Adrenal gland (tissue), 5 donors: ENCODE data around the gene TPR.

Experiments
- CTCF ChIP-seq, 6 experiments: fragments of 450-650 bp in 4 of 6; fragments of 200-600 bp in 2 of 6; sonication (generic) in 1 of 6; IDR thresholded peaks; 1 replicate in 5 of 6; 2 replicates in 1 of 6; pipeline versions ENCODE4 v1.5.1 to v1.8.0; 2016 to 2021; ENCODE audit warnings: antibody characterized with exemption in 6 of 6, mild to moderate bottlenecking in 2 of 6, moderate library complexity in 1 of 6
- POLR2A ChIP-seq, 2 donors: fragments of 450-650 bp; IDR thresholded peaks; one replicate each; pipeline ENCODE4 v1.6.1; 2017; ENCODE audit warnings: antibody characterized with exemption in 2 of 2, mild to moderate bottlenecking in 2 of 2, moderate library complexity in 1 of 2
- donor health status: DM: no; HTN: no; CAD: no.

GRCh38 chr1:186297439-186298045, 77.5 kb downstream of the TPR start:
- TF ChIP-seq CTCF (IDR thresholded peaks at IDR 0.05), result no peak
- no peak for TF ChIP-seq POLR2A (IDR thresholded peaks at IDR 0.05)
